CD4-positive, alpha-beta T cell treated with Interleukin-2 at 100 ng/mL for 4 hours (primary cell): Measurements from ENCODE around the gene HIVEP3.

Experiments used
- DNase-seq: peaks from one replicate; pipeline ENCODE4 v3.0.0-alpha.2; 2020; ENCODE audit warnings: low spot score

Gene HIVEP3

GRCh38 chr1:41515778-41516167 lies 402.9 kb downstream of the HIVEP3 start:
- no peak for DNase-seq

- DNase-seq = no peak
These were observed 403.5 kb downstream of the HIVEP3 start for GRCh38 chr1:41515131-41515678.

- no peak for DNase-seq
These were observed 404.3 kb downstream of the HIVEP3 start for GRCh38 chr1:41514381-41514780.

GRCh38 chr1:41513383-41513735 lies 405.4 kb downstream of the HIVEP3 start:
- DNase-seq = no peak

GRCh38 chr1:41512701-41513382 lies 405.9 kb downstream of the HIVEP3 start:
- DNase-seq = no peak

GRCh38 chr1:41511239-41511540 lies 407.5 kb downstream of the HIVEP3 start:
- no peak for DNase-seq

- DNase-seq = no peak
These were observed 408.0 kb downstream of the HIVEP3 start for GRCh38 chr1:41510531-41511238.

- no peak for DNase-seq
These were observed 409.5 kb downstream of the HIVEP3 start for GRCh38 chr1:41509270-41509671.

- no peak for DNase-seq
These were observed 410.4 kb downstream of the HIVEP3 start for GRCh38 chr1:41508290-41508689.

- DNase-seq = no peak
These were observed 410.9 kb downstream of the HIVEP3 start for GRCh38 chr1:41507836-41508235.

- no peak for DNase-seq
These were observed 411.5 kb downstream of the HIVEP3 start for GRCh38 chr1:41507110-41507720.

GRCh38 chr1:41504114-41505035 lies 414.3 kb downstream of the HIVEP3 start:
- no peak for DNase-seq

- DNase-seq = no peak
These were observed 415.1 kb downstream of the HIVEP3 start for GRCh38 chr1:41503538-41504113.

- no peak for DNase-seq
These were observed 415.8 kb downstream of the HIVEP3 start for GRCh38 chr1:41502912-41503311.

GRCh38 chr1:41501581-41501980 lies 417.1 kb downstream of the HIVEP3 start:
- no peak for DNase-seq

GRCh38 chr1:41500781-41501518 lies 417.8 kb downstream of the HIVEP3 start:
- no peak for DNase-seq

- no peak for DNase-seq
These were observed 418.3 kb downstream of the HIVEP3 start for GRCh38 chr1:41500378-41500777.

GRCh38 chr1:41499591-41499990 lies 419.1 kb downstream of the HIVEP3 start:
- no peak for DNase-seq

- no peak for DNase-seq
These were observed 419.9 kb downstream of the HIVEP3 start for GRCh38 chr1:41498804-41499203.

GRCh38 chr1:41498391-41498790 lies 420.3 kb downstream of the HIVEP3 start:
- DNase-seq = no peak

- no peak for DNase-seq
These were observed 421.2 kb downstream of the HIVEP3 start for GRCh38 chr1:41497461-41498030.
